CD4-positive, alpha-beta T cell treated with Interleukin-21 for 1 hour (primary cell): ENCODE results near the gene HERPUD2.
A peak's percentile ranks its signal among the peaks of the same experiment; 100 is the strongest.
"Not testable (repeated sequence)": the region's sequence is repeated elsewhere in the genome, so short reads cannot be mapped to it uniquely, and the experiment has no call there.

Experiments used
- DNase-seq: peaks from one replicate; pipeline ENCODE4 v3.0.0-alpha.2; 2020

The HERPUD2 gene

DNA sequence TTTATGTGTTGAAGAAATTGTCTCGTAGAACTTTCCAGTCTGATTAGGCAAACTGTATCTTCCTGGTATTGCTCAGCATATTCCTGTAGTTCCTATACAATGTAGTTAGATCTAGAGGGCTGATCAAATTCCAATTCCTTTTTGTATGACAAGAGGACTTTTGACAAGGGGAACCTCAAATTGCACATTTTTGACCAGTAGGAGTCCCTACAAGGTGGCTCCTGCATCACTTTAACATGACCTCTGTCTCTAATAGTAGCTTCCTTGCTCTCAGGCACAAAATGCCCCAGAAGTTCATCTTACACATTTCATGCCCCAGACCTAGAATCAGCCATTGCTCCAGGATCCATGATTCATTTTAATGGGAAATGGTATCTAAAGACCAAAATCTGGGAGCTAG, 18.7 kb downstream of the HERPUD2 start:
- peak; percentile 9 for DNase-seq

DNA sequence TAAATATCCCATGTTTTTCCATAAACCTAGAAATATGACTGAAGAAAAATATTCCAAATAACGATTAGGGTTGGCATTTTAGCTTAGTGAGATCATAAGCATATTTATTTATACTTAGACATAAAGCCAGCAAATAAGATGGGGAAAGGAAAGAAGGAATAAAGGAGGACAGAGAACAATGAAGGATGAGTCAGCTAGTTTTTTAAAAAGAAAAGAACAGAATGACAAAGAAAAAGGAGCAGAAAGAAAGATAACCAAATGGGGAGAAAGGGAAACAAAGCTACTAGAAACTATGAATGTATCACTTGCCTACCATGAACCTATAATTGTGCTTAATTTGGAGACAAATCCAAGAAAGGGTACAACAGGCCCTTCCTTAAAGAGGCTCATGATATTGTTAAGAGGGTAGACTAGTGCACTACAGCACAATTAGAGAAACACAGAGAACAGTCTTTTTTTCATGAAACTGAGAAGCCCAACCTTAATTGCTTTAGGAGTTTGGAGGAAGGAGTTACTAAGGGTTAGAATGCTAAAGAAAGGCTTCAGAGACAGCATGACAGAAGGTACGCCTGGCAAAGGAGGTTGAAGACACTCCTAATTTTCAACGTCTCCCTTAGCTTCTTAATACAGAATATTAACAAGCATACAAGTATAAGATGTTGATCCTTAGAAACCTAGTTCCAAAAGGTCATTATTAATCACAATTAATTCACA, 23.9 kb downstream of the HERPUD2 start:
- no peak for DNase-seq

DNA sequence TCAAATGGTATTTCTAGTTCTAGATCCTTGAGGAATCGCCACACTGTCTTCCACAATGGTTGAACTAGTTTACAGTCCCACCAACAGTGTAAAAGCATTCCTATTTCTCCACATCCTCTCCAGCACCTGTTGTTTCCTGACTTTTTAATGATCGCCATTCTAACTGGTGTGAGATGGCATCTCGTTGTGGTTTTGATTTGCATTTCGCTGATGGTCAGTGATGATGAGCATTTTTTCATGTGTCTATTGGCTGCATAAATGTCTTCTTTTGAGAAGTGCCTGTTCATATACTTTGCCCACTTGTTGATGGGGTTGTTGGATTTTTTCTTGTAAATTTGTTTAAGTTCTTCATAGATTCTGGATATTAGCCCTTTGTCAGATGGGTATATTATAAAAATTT, 34.5 kb downstream of the HERPUD2 start:
- not testable (repeated sequence) for DNase-seq

DNA sequence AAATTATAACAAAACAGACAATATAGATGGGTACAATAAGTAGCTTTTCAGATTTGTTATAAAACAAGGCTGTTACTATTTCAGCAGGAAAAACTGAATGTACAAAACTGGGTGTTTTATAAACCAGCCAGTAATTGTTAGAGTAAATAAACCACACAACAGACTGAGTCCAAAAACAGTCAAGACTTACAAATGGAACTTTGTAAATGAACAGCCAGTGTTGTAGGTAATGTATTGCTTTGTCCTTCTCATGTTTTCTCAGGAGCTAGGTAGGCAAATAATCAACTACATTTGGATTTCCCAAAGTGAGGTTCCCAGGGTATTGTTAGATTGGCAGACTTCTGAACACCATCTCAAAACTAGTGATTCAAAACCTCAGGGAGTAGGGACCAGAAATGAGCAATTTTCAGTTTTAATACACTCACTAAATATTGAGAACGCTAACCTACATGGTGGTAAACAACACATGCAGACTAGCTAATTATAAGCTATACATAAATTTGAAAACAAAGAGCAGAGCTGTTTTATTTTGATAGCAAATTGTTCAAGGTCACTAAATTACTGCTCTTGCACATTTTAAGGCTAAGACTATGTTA, 36.2 kb downstream of the HERPUD2 start:
- DNase-seq = no peak

- no peak for DNase-seq
Observed at GRCh38 chr7:35657125-35657524, 37.8 kb downstream of the HERPUD2 start.

DNA sequence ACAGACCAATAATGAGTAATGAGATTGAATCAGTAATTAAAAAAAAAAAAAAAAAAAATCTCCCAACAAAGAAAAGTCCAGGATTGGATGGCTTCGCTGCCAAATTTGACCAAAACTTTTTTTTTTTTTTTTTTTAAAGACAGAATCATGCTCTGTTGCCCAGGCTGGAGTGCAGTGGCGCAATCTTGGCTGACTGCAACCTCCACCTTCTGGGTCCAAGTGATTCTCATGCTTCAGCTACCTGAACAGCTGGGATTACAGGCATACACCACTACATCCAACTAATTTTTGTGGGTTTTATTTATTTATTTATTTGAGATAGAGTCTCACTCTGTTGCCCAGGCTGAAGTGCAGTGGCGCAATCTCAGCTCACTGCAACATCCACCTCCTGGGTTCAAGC, 40.4 kb downstream of the HERPUD2 start:
- DNase-seq = not testable (repeated sequence)

- DNase-seq = peak; percentile 42
Observed at GRCh38 chr7:35652124-35652523, 42.8 kb downstream of the HERPUD2 start.

- no peak for DNase-seq
Observed at GRCh38 chr7:35650751-35651150, 44.2 kb downstream of the HERPUD2 start.

DNA sequence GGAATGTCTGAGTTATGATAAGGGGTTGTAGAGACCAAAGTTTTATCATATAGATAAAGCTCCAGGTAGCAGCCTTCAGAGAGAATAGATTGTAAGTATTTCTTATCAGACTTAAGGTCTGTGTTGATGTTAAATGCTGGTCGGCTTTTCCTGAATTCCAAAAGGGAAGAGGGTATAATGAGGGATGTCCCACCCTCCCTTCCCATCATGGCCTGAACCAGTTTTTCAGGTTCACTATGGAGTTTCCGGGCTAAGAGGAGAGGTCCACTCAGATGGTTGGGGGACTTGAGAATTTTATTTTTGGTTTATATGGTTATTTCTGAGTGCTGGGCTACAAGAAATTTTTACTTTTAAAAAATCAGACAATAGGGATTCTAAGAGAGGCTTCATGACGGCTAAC, 45.2 kb downstream of the HERPUD2 start:
- DNase-seq = no peak

- DNase-seq = no peak
Observed at GRCh38 chr7:35648367-35648766, 46.6 kb downstream of the HERPUD2 start.

DNA sequence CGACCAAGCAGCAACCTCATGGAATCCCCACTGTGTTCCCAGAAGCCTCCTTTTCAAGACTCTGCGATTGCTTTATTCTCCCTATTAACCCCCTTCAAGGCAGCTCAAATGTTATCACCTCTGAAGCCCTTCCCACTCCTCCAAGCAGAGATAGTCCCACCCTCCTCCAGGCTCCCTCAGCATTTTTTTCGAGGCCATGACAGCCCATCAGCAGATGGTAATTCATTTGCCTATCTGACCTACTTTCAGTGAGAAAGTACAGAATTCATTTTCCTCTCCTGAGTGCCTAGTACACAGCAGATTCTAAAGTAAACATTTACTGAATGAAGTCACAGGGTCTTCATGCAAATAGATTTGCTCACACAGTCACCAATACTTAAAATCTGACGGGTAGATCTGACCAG, 47.8 kb downstream of the HERPUD2 start:
- no peak for DNase-seq

GRCh38 chr7:35646289-35647023, 48.5 kb downstream of the HERPUD2 start:
- no peak for DNase-seq

DNA sequence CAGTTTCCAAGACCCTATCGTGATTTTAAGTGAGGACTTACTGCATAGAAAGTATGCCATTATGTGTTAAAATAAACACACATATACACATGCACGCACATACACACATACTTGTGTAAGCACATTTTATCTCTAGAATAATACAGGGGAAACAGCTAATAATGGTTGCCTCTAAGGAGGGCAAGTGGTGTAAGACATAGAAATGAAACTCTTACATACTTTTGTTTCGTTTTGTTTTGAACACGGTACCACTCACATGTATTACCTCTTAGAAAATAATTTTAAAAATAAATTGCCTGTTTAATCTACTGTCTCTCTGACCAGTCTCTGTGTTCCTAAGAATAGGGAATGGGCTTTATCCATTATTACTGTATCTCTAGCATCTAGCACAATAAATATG, 49.2 kb downstream of the HERPUD2 start:
- no peak for DNase-seq

DNA sequence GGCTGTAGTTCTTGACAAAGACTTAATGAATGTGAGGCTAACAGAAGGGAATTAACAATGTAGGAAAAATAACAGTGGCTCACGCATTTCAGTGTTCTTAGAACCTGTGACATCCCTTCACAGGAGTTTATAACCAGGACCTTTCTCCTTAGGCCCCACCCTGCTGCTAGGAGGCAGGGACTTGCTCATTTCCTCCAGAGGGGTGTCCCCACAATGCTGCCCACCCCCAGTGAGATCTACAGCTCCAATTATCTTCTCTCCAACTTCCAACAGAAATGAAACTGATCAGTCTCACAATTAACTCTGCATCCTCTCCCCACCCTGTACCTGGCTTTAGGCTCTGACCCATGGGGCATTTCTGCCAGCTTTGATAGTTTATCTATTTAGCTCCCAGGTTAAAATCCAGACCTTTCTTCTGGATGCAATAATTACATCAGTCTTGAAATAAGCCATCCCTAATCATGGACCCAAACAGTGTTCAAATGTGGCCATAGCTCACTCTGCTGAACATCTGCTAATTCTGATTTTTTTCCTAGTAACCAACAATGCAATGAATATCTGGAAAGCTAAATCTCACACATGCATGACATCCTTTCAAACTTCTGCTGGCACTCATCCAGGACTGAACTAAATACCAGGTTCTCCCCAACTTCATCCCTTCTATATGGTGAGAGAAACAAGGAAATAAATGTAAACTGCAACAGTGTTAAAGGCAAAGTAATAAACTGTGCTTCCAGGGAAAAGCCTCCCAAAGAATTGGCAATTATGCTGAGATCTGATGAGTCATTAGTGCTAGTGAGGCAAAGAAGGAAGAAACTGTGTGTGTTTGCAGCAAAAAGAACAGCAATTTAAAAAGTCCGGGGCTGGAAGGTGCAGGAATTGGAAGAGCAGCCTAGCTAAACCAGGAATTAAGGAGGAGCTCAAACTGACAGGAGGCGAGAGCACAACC, 64.6 kb downstream of the HERPUD2 start:
- no peak for DNase-seq

DNA sequence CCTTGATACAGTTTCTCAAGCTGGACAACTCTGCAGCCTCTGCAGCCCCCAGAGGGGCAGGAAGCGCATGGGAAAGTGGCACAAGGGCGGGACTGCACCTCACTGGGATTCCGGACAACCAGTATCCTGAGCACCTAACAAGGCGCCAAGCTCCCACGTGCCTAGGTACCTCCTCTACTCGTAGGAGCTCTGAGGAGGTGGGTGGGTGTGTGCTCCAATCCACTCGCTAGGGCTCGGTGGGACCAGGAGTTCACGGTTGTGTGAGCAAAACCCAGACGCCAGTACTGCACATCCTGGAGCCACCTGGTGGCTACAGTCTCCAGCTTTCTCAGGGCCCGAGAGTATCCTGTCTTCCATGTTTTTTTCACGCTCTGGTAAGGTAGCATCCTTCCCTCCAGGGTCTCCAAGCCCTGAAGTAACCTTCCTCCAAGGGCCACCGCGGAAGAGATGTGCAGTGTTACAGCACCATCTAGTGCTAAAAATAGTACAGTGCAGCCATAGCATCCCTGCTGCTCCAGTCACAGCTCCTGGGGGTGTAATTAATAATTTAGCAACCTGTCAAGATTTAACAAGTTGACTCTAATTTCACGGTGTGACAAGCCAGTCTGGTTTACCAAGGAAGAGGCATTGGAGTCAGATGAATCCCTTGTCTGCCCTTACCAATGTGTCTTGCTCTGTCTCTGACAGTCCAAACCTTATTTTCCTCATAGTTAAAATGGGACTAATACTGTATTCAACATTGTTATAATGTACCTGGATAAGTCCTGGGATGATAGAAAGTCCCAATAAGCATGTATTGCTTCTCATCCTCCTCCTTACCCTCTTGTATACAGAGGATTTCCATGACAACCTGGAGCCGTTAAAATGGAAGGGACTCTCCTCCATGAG, 70.4 kb downstream of the HERPUD2 start:
- DNase-seq = peak; percentile 56

DNA sequence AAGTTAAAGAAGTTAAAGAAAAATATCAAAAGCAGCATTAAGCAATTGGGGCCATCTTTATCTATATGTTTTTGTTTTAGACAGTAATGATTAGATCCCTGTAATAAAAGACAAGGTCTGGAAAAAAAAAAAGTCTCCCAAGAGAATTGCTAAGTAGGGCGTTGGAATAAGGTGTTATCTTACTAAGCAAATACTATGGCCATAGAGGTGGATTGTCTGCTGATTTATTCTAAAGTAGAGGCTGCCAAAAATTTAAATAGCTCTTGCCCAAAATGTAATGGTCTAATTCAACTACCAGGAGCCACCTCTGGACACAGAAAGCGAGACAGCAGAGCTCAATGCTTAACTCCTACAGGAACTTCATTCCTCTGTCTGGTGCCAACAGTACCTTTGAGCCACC, 71.6 kb downstream of the HERPUD2 start:
- DNase-seq = no peak

GRCh38 chr7:35619863-35620262, 75.1 kb downstream of the HERPUD2 start:
- DNase-seq = no peak

DNA sequence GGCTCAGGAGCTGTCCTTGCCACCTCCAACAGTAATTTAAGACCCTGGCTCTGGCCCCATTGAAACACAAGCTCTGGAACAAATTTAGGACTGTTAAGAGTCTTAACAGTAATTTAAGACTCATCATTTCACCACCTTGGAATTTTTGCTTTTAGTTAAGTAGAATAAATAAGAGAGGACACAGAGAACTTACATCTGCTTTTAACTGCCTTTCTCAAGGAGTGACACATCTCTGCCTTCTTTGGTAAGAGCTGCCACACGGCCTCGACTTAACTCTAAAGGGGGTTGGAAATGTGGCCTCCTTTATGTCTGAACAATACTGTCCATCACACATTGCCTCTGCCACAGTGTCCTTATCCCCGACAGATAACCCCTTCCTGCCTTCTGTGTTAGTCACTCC, 77.9 kb downstream of the HERPUD2 start:
- no peak for DNase-seq

- no peak for DNase-seq
Observed at GRCh38 chr7:35613150-35613549, 81.8 kb downstream of the HERPUD2 start.

- no peak for DNase-seq
Observed at GRCh38 chr7:35605760-35606159, 89.2 kb downstream of the HERPUD2 start.

GRCh38 chr7:35604595-35604994, 90.3 kb downstream of the HERPUD2 start:
- no peak for DNase-seq

- DNase-seq = no peak
Observed at GRCh38 chr7:35599645-35600044, 95.3 kb downstream of the HERPUD2 start.
